Mucosa of rectum (tissue), 2 donors: Measurements from ENCODE around the gene EHBP1L1.
A peak's percentile ranks its signal among the peaks of the same experiment; 100 is the strongest.
"Not testable (repeated sequence)": the region's sequence is repeated elsewhere in the genome, so short reads cannot be mapped to it uniquely, and the experiment has no call there.

Experiments
- H3K27ac ChIP-seq, 2 donors: one replicate each; pipeline ENCODE4 v1.7.0; 2013; ENCODE audit warnings: inconsistent platforms in 2 of 2, low read depth in 2 of 2, low read length in 2 of 2
- H3K27me3 ChIP-seq, 2 donors: one replicate each; pipeline ENCODE4 v1.7.0; 2013; ENCODE audit warnings: low read length in 2 of 2; ENCODE audit not compliant: control insufficient read depth in 2 of 2, insufficient read depth in 2 of 2
- H3K36me3 ChIP-seq, 2 donors: one replicate each; pipeline ENCODE4 v1.7.0; 2013; ENCODE audit warnings: low read length in 2 of 2; ENCODE audit not compliant: control insufficient read depth in 2 of 2, insufficient read depth in 2 of 2
- H3K4me1 ChIP-seq, 2 donors: one replicate each; pipeline ENCODE4 v1.7.0; 2013; ENCODE audit warnings: low read length in 2 of 2, mild to moderate bottlenecking in 1 of 2; ENCODE audit not compliant: control insufficient read depth in 2 of 2, insufficient read depth in 2 of 2
- H3K4me3 ChIP-seq, 2 donors: one replicate each; pipeline ENCODE4 v1.7.0; 2013; ENCODE audit warnings: low read length in 2 of 2
- H3K9ac ChIP-seq, 2 donors: one replicate each; pipeline ENCODE4 v1.7.0; 2013; ENCODE audit warnings: low read length in 2 of 2, low read depth in 1 of 2, mild to moderate bottlenecking in 1 of 2
- H3K9me3 ChIP-seq, 2 donors: one replicate each; pipeline ENCODE4 v1.7.0; 2013; ENCODE audit warnings: low read length in 2 of 2; ENCODE audit not compliant: control insufficient read depth in 2 of 2
- donor health status: healthy.
- donor health status: Normal muscosa, but diverticular disease.

EHBP1L1 gene

DNA sequence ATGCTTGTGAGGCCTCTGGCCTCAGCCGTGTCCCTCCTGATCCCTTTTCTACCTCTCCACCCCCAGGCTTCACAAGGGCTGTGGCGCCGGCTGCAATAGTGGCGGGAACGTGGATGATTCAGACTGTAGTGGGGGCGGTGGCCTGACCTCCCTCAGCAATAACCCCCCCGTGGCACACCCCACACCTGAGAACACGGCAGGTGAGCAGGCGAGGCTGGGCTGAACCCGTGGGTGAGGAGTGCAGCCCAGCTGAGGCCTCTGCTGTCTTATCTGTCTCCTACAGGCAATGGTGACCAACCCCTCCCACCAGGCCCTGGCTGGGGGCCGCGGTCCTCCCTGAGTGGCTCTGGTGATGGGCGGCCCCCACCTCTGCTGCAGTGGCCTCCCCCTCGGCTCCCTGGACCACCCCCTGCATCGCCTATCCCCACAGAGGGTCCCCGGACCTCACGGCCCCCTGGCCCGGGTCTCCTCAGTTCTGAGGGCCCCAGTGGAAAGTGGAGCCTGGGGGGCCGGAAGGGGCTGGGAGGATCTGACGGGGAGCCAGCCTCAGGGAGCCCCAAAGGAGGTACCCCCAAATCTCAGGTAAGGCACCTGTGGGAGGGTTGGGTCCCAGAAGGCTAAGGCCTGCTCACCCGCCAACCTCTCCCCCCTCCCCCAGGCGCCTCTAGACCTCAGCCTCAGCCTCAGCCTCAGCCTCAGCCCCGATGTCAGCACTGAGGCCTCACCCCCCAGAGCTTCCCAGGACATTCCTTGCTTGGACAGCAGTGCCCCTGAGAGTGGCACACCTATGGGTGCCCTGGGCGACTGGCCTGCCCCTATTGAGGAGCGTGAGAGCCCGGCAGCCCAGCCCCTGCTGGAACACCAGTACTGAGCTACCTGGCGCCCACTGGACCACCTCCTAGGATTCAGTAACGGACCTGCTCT lies 60.5 kb downstream of the EHBP1L1 start:
- peak overlapping the region in 1 of 2 donors; percentile 9 for H3K27ac ChIP-seq
- H3K9me3 ChIP-seq, result no peaks in the 10 kb centered on the region
- H3K27me3 ChIP-seq, result no peaks in the 10 kb centered on the region
- peaks cover 19 to 21% of the 10 kb centered on the region in 2 donors for H3K4me1 ChIP-seq
- H3K4me3 ChIP-seq, result no peak overlapping the region
- no peak overlapping the region for H3K9ac ChIP-seq
- peaks cover 30 to 36% of the 10 kb centered on the region in 2 donors for H3K36me3 ChIP-seq

DNA sequence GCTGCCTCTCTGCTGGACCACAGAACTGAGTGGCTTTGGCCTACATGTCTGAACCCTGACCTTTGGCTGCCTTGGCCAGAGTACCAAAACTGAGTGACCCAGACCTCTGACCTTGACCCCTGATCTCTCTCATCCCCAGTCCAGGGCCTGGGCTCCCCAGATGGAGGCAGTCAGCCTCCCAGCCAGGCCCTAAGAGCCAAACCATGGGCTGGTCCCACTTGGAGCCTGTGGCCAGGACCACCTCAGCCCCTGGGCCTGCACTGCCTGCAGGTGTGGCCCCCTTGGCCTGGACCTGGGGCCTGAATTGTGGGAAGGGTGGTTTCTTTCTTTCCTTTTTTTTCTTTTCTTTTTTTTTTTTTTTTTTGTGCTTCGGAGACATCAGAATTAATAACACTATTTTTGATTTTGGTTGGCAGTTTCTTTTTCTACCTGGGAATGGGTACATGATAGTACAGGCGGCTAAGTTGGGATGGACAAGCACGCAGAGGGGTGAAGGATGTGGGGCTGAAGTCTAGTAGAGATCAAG lies 61.2 kb downstream of the EHBP1L1 start:
- Histone ChIP-seq H3K9me3 (no peaks in the 10 kb centered on the region), H3K9ac (no peak overlapping the region), H3K27me3 (no peaks in the 10 kb centered on the region), H3K4me3 (no peak overlapping the region), H3K36me3 (peaks cover 30 to 34% of the 10 kb centered on the region in 2 donors), H3K4me1 (peaks cover 21 to 24% of the 10 kb centered on the region in 2 donors), H3K27ac (peak overlapping the region in 1 of 2 donors; percentile 93)

DNA sequence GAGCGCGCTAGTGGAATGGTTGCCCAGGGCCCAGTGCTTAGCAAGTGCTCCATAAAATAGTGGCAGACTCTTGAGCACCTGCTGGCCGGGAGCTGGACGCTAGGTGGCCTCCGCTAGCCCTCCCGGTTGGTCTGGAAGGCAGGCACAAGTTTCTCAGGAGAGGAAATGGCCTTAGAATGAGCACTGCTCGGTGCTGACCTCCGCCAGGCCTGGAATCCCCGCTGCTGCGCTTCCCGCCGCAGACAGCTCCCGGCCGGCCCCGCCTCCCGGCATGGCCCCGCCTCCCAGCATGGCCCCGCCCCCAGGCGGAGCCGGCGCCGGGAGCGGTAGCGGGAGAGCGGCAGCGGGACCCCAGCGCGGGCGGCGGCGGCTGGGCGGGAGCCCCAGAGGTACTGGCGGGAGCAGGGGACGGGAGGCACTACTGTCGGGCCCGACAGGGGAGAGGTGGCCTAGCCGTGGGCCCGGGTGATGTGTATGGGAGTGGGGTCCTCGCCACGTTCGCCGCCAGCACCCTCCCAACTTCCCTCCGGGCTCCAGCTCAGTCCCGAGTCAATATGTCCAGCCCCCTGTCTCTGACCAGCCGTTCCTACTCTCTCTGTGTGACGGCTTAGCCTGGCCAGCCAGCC lies 62.1 kb downstream of the EHBP1L1 start, which contains the start of gene SIPA1:
Gene SIPA1, plus strand, starts transcription at position 308 of the 626 bp plus-strand sequence. CDS start 2,821 bp downstream, outside the sequence.
- peak within 1 kb of the TSS; percentile 78 to 86 for H3K4me3 ChIP-seq
- H3K36me3 ChIP-seq, result peaks cover 30% of the 10 kb centered on the region in 2 donors
- peak within 1 kb of the TSS; percentile 75 to 77 for H3K9ac ChIP-seq
- no peaks in the 10 kb centered on the region for H3K27me3 ChIP-seq
- H3K27ac ChIP-seq, result peak within 1 kb of the TSS; percentile 87 to 93
- peaks cover 21 to 24% of the 10 kb centered on the region in 2 donors for H3K4me1 ChIP-seq
- no peaks in the 10 kb centered on the region for H3K9me3 ChIP-seq

DNA sequence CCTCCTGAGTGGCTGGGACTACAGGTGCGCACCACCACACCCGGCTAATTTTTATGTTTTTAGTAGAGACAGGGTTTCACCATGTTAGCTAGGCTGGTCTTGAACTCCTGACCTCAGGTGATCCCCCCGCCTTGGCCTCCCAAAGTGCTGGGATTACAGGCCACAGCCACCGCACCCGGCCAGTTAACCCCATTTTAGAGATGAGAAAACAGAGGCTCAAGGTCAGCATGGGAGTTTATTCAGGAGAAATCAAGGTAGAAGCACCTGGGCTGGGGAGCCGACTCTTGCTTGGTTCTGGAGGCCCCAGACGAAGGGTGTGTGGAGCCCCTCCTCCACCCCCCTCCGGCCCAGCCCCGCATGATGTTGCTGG lies 63.4 kb downstream of the EHBP1L1 start:
- H3K4me3 ChIP-seq, result peak overlapping the region in 1 of 2 donors; percentile 11
- peak overlapping the region; percentile 56 to 93 for H3K27ac ChIP-seq
- peaks cover 26% of the 10 kb centered on the region in 2 donors for H3K36me3 ChIP-seq
- not testable (repeated sequence) for H3K9ac ChIP-seq, H3K27me3 ChIP-seq, H3K9me3 ChIP-seq
- peaks cover 21 to 24% of the 10 kb centered on the region in 2 donors for H3K4me1 ChIP-seq

DNA sequence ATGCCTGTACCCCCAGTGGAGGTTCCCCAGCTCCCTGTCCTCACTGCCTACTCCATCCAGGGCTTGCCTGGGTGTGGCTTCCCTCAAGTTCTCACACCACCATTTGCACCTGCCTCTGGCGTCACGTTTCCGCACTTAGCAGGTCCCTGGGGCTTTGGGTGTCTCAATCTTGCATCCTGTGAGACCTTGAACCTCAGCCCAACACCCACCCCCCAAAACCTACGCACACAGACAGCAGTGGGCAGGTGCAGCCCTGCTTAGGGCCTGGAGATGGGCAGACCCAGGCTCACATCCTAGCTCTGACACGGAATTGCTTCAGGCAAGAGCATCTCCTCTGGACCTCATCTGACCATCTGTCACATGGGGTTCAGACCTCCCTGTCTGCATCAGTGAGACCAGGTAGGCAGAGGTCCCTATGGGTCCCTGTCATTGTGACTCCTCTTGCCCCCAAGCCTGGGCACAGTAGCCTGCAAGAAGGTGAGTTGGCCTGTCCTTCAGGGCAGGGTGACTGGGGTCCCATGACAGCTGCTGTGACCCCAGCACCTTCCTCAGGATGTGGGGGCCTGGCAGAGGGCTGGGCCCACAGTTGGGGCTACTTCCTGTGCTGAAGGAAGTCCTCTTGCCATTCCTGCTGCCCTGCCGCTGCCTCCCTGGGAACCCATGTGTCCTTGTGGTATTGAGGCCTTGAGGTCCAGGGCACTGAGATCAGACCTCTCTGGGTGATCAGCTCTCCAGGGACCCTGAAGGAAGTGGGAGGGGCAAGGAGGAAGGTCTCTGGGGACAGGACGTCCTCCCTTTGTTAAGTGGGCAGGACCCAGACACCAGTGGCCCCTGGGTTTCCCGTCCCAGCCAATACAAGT lies 64.0 kb downstream of the EHBP1L1 start:
- no peaks in the 10 kb centered on the region for H3K9me3 ChIP-seq
- H3K36me3 ChIP-seq, result peaks cover 19 to 20% of the 10 kb centered on the region in 2 donors
- peaks cover 21 to 24% of the 10 kb centered on the region in 2 donors for H3K4me1 ChIP-seq
- no peaks in the 10 kb centered on the region for H3K27me3 ChIP-seq
- H3K9ac ChIP-seq, result peak overlapping the region; percentile 9 to 52
- peak overlapping the region; percentile 36 to 59 for H3K4me3 ChIP-seq
- H3K27ac ChIP-seq, result peak overlapping the region; percentile 56 to 93

DNA sequence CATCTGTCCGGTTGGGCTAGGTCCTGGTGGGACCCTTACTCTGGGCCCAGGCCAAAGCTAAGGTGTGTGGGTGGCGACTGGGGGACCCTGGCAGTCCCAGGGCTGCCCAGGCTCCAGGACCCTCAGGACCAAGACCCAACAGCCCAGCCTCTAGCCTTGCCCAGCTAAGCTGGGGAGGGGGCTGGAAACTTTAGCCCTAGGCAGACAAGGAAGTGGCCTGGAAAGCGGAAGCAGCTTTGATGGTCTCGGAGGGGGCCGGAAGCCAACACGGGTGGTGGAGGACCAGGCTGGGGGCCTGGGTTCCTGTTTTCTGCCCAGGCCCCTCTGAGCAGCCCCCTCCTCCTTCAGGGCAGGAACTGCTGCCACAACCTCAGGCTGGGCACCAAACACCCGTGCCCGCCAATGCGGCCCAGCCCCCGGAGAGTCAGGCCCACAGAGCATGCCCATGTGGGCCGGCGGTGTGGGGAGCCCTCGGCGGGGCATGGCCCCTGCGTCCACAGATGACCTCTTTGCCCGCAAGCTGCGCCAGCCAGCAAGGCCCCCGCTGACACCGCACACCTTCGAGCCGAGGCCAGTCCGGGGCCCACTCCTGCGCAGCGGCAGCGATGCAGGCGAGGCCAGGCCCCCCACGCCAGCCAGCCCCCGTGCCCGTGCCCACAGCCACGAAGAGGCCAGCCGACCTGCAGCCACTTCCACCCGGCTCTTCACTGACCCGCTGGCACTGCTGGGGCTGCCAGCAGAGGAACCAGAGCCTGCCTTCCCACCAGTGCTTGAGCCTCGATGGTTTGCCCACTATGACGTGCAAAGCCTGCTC lies 64.8 kb downstream of the EHBP1L1 start:
- peaks cover 21 to 24% of the 10 kb centered on the region in 2 donors for H3K4me1 ChIP-seq
- H3K27ac ChIP-seq, result peak overlapping the region; percentile 56 to 93
- H3K4me3 ChIP-seq, result peak overlapping the region; percentile 36 to 59
- peak overlapping the region; percentile 41 to 52 for H3K9ac ChIP-seq
- peaks cover 11 to 18% of the 10 kb centered on the region in 2 donors for H3K36me3 ChIP-seq
- H3K9me3 ChIP-seq, result no peaks in the 10 kb centered on the region
- H3K27me3 ChIP-seq, result no peaks in the 10 kb centered on the region

DNA sequence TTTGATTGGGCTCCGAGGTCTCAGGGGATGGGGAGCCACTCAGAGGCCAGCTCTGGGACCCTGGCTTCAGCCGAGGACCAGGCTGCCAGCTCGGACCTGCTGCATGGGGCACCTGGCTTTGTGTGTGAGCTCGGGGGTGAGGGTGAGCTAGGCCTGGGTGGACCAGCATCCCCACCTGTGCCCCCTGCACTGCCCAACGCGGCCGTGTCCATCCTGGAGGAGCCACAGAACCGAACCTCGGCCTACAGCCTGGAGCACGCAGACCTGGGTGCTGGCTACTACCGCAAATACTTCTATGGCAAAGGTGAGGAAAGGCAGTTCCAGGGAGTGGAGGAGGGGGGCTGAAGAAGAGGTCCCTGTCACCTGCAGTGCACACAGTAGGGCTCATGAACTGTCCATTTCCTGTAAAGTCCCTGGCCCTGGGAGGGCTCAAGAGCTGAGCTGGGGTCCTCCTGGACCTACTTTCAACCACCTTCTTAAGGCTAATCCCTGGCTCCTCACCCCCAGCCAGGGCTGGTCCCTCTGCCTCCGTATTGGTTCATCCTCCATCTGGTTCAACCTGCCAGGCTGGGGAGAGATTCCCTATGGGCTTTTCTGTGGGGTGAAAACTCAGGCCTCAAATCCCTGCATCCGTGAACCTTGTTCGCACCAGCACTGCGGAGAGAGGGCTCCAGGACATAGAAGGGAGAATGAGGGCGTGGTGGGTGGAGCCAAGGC lies 65.6 kb downstream of the EHBP1L1 start:
- Histone ChIP-seq H3K36me3 (peaks cover 6 to 17% of the 10 kb centered on the region in 2 donors), H3K4me3 (peak overlapping the region; percentile 11 to 59), H3K4me1 (peaks cover 21 to 24% of the 10 kb centered on the region in 2 donors), H3K9ac (peak overlapping the region; percentile 20 to 41), H3K27ac (peak overlapping the region; percentile 56 to 93), H3K9me3 (no peaks in the 10 kb centered on the region), H3K27me3 (no peaks in the 10 kb centered on the region)
